GM21825 (cell line): Measurements from ENCODE around the gene M1AP.

Experiments
- ATAC-seq: cut with Tn5 transposase; IDR thresholded peaks from one replicate; pipeline ENCODE4 v1.9.1; 2021; ENCODE audit warnings: mild to moderate bottlenecking, moderate library complexity; ENCODE audit not compliant: unreplicated experiment

The M1AP gene, protein sequence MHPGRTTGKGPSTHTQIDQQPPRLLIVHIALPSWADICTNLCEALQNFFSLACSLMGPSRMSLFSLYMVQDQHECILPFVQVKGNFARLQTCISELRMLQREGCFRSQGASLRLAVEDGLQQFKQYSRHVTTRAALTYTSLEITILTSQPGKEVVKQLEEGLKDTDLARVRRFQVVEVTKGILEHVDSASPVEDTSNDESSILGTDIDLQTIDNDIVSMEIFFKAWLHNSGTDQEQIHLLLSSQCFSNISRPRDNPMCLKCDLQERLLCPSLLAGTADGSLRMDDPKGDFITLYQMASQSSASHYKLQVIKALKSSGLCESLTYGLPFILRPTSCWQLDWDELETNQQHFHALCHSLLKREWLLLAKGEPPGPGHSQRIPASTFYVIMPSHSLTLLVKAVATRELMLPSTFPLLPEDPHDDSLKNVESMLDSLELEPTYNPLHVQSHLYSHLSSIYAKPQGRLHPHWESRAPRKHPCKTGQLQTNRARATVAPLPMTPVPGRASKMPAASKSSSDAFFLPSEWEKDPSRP

GRCh38 chr2:74648009-74648443 is at the start of gene M1AP:
TSS of gene M1AP (minus strand) at chr2:74648330. CDS start at chr2:74640275, 8,055 bp downstream.
- ATAC-seq, result no peak

DNA sequence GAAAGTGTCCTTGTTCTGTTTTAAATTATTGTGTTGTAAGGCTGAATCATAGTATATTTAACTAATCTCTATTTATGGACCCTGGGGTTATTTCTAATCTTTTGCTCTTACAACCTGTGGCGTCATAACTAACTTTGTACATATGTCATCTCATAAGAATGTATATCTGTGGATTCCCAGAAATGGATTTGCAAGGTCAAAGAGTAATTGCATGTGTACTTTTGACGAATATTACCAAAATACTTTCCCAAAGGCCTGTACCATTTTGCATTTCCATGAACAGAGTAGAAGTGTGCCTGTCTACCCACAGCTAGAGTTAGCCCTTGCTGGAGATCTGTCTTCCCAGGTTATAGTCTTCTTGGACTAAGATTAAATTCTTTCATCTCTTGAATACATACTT is 48.7 kb upstream of the M1AP start:
- no peak for ATAC-seq

DNA sequence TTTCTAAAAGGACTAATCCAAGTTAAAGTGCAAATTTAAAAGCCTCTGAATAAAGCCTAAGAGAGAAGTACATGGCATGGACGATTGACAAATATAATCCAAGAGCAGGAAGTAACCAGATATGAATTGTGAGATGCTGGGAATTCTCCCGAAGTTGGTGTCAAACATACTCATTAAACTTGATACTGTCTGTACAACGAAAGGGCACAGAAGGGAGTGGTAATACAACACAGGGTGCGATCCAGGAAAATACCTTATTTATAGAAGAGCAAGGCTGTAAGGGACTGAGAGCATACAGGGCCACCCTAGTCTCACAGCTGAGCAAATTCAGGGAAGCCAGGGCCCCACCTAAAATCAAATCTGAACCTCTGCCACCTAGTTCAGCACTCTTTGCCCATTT is 47.5 kb upstream of the M1AP start:
- ATAC-seq, result no peak

DNA sequence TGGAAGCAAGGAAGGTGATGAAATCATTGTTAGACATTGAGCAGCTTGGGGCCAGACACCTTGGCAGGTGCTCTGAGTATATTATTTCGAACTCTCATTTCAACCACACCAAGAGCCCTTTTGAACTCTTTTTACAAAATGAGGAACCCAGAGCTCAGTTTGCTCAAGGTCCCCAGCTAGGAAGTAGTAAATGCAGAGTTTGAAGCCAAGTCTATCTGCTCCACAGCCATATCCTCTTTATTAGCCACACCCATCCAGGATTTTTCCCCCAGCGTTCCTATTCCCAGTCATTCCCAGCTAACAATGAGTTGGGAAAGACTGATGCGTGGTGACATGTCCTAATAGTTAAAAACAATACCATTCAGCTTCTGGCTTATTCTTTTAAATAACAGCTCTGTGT is 46.2 kb upstream of the M1AP start:
- ATAC-seq, result no peak

- no peak for ATAC-seq
Measured at GRCh38 chr2:74693668-74694067, 45.5 kb upstream of the M1AP start.

DNA sequence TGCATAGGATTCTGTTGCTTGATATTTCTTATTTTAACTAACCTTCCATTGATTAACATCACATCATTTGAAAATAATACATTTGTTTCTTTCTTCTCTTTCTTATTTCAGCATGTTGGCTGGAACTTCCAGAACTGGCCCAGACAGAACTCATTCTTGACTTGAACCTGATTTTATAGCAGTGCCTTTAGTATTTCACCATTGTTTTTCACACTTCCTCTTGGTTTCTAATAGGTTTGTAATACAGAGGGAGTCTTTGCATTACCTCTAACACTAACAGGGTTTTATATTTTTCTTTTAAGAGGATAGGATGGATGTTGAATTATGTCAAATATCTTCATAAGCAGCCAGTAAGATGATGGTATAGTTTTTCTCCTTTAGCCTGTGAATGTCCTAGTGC is 45.1 kb upstream of the M1AP start:
- ATAC-seq, result no peak

GRCh38 chr2:74691929-74692328 is 43.8 kb upstream of the M1AP start:
- ATAC-seq, result no peak

DNA sequence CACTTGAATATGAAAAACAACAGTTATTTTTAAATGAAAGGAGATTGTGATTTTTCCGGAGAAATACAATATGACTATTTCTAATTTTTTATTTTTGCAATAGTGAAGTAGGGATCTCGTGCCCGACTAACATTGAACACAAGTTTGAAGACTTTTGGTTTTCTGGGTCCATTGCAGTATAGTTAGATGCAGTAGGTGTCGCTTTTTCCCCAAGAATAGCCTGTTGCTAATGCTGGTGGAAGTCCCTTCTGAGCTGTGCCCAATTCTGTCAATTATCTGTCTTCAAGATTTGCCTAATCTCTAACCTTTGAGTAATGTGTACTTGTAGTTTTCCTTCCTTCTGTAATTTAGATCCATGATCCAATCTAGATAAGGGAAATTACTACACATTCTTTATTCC is 42.4 kb upstream of the M1AP start:
- ATAC-seq, result no peak

- ATAC-seq, result no peak
Measured at GRCh38 chr2:74689671-74690070, 41.5 kb upstream of the M1AP start.

- ATAC-seq, result no peak
Measured at GRCh38 chr2:74688881-74689280, 40.8 kb upstream of the M1AP start.

- ATAC-seq, result no peak
Measured at GRCh38 chr2:74685408-74685807, 37.3 kb upstream of the M1AP start.

DNA sequence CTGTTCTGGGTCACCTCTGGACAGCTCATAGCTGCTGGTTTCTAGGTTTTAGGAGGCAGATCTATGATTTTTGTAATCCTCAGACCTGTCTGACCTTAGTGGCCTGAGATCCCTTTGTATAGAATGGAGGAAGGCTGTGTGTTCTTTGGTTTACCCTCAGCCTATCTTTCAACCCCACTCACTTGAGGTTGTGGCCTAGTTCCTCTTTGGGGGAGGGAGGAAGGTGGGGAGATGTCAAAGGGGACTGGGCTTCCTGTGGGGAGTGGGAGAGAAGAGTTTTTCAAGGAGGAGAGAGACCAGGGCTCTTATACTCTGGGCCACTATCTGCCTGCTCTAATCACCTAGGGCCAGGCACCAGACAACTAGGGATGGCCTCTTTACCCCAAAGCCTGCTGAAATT is 34.4 kb upstream of the M1AP start:
- ATAC-seq, result no peak

DNA sequence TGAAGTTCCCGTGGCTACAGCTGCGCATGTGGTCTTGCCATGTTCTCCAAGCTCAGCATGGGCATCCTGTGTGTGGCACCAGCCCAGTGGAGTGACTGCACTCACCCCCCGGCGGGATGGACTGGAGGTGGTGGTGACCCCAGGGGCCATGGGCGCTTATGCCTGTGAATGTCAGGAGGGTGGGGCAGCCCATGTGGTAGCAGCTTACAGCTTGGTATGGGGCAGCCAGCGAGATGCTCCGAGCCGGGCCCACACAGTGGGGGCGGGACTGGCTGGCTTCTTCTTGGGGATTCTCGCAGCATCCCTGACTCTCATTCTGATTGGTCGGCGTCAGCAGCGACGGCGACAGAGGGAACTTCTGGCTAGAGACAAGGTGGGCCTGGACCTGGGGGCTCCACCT is 31.5 kb upstream of the M1AP start:
- ATAC-seq, result no peak

- ATAC-seq, result no peak
Measured at GRCh38 chr2:74676331-74676730, 28.2 kb upstream of the M1AP start.

DNA sequence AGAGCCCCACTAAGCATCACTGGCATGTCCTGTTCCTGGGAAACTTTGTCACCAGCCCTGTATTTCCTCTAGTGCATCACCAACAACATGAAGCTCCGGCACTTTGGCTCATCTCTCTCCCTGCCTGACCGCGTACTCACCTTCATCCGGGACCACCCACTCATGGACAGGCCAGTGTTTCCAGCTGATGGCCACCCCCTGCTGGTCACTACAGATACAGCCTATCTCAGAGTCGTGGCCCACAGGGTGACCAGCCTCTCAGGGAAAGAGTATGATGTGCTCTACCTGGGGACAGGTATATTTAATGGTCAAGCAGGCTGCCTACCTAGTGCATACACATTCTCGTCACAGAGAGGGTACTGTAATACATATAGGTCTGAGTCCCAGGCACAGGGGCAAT is 27.0 kb upstream of the M1AP start:
- no peak for ATAC-seq

- ATAC-seq, result no peak
Measured at GRCh38 chr2:74673826-74674528, 25.8 kb upstream of the M1AP start.

DNA sequence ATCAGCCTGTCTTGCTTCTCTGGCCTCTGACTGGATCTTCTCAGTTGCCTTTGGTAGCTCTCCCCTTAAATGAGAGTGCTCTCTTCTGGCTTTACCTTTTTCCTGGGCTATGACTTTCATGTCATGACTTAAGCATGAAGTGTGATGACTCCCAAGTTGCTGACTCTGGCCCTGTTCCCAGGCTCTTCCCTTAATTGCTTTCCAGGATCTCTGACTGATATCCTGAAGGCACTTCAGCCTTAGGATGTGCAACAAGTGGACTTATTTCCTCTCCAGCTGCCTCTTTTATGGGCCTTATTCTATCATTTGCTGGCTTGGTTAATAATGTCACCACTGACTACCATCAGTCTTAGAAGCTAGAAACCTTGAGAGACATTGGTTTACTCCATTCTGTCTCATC is 23.3 kb upstream of the M1AP start:
- ATAC-seq, result no peak

DNA sequence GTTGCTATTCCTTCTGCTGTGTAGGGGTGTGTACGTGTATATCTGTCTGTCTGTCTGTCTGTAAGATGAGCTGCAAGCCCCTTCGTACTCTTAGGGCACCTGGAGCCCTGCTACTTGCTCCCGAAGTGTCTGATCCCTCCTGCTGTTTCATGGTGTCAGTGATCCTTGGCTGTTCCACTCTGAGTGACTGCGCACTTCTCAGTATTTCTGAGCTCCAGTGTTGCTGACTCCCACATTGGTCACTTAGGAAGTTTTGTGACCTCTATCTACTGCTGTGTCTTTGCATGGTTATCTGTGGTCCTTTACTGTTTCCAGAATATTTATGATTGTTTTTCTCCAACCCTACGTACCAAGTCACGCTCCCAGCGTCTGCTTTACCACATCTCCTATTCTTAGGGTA is 22.1 kb upstream of the M1AP start:
- no peak for ATAC-seq

GRCh38 chr2:74668087-74668486 is 20.0 kb upstream of the M1AP start:
- no peak for ATAC-seq

GRCh38 chr2:74659462-74659861 is 11.3 kb upstream of the M1AP start:
- no peak for ATAC-seq

DNA sequence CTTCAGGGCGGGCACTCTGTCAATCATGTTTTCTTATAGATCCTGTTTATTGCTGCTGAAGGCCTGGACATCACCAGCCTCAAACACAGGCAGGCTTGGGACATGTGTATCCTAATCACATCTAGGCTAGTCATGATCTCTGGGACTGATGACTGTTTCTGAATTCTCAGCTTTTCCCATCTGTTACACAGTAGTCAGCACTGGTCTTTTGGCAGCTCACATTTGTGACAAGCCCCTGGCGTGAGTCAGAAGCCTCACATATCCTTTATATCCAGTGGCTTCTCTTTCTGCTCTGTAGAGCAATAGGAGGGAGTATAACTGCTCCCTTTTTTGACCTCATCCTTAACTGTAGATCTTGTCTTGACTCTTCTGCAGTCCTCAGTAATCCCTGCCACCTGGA is 10.4 kb upstream of the M1AP start:
- no peak for ATAC-seq

- no peak for ATAC-seq
Measured at GRCh38 chr2:74655579-74655978, 7.4 kb upstream of the M1AP start.
